B cell (primary cell): ENCODE measurements around the gene ATP11A. TPM values are rescaled to one million over a fixed set of nuclear protein-coding genes. Genes with fewer than 3 reads are reported as not detected.

Experiments used
- ATAC-seq: fragments of 200-7000 bp; cut with Tn5 transposase; one replicate; pipeline ENCODE4 v1.10.0; 2021; ENCODE audit warnings: low read depth, mild to moderate bottlenecking, moderate number of reproducible peaks, moderate library complexity
- CTCF ChIA-PET: fragments of 350-600 bp; sonication (Branson Sonifier 250); formaldehyde crosslinking; loops from one replicate; lab custom pipeline; 2021; ENCODE audit warnings: antibody characterized with exemption, inconsistent platforms; lab: Charles Lee
- POLR2A ChIA-PET: fragments of 350-600 bp; sonication (Branson Sonifier 250); formaldehyde crosslinking; loops from one replicate; lab custom pipeline; 2021; ENCODE audit warnings: antibody characterized with exemption; lab: Charles Lee
- DNase-seq: peaks from one replicate; pipeline ENCODE4 v3.0.0; 2013
- H2AFZ ChIP-seq: 2 replicates; pipeline ENCODE4 v1.6.1; 2012; ENCODE audit warnings: mild to moderate bottlenecking, low read depth, low read length; ENCODE audit not compliant: insufficient read depth, poor library complexity, severe bottlenecking
- H3K27ac ChIP-seq, 2 donors: 1 replicate in 1 of 2; 2 replicates in 1 of 2; pipeline ENCODE4 v1.5.1; 2012 to 2013; ENCODE audit warnings: low read length in 2 of 2, mild to moderate bottlenecking in 2 of 2, moderate library complexity in 1 of 2
- H3K27me3 ChIP-seq, 4 experiments: fragments of 200-600 bp in 1 of 4; sonication (generic) in 1 of 4; replicated peaks in 1 of 4; 1 replicate in 2 of 4; 2 replicates in 2 of 4; pipeline versions ENCODE4 v1.6.1 to v1.7.0; 2013 to 2016; ENCODE audit warnings: low read length in 3 of 4, mild to moderate bottlenecking in 2 of 4, mixed read lengths in 1 of 4, moderate library complexity in 1 of 4; ENCODE audit not compliant: insufficient read depth in 4 of 4, control insufficient read depth in 3 of 4; ENCODE audit errors: control extremely low read depth in 1 of 4
- H3K36me3 ChIP-seq, 2 experiments: replicated peaks in 1 of 2; 1 replicate in 1 of 2; 2 replicates in 1 of 2; pipeline versions ENCODE4 v1.6.1 to v1.7.1; 2013; ENCODE audit warnings: low read length in 1 of 2; ENCODE audit not compliant: insufficient read depth in 2 of 2, control insufficient read depth in 1 of 2; ENCODE audit errors: control extremely low read depth in 1 of 2, extremely low read depth in 1 of 2
- H3K4me1 ChIP-seq, 2 donors: fragments of 200-600 bp in 1 of 2; sonication (generic) in 1 of 2; 1 replicate in 1 of 2; 2 replicates in 1 of 2; pipeline versions ENCODE4 v1.5.1 to v1.6.1; 2013 to 2017; ENCODE audit warnings: low read length in 2 of 2; ENCODE audit not compliant: control insufficient read depth in 2 of 2, insufficient read depth in 2 of 2
- H3K4me2 ChIP-seq: replicated peaks from 2 replicates; pipeline ENCODE3; 2012; ENCODE audit warnings: mild to moderate bottlenecking, low read depth, low read length; ENCODE audit not compliant: poor library complexity, severe bottlenecking
- H3K4me3 ChIP-seq, 5 experiments: fragments of 200-600 bp in 1 of 5; sonication (generic) in 1 of 5; 1 replicate in 3 of 5; 2 replicates in 2 of 5; pipeline versions ENCODE4 v1.5.1 to v1.7.0; 2011 to 2016; ENCODE audit warnings: low read length in 4 of 5, mild to moderate bottlenecking in 4 of 5, low read depth in 2 of 5, control low read depth in 1 of 5, moderate library complexity in 1 of 5; ENCODE audit not compliant: insufficient read depth in 1 of 5; ENCODE audit errors: control extremely low read depth in 1 of 5, extremely low read depth in 1 of 5
- H3K79me2 ChIP-seq: fragments of 200-600 bp; sonication (generic); one replicate; pipeline ENCODE4 v1.6.0; 2016; ENCODE audit warnings: low read length; ENCODE audit not compliant: control insufficient read depth, insufficient read depth
- H3K9ac ChIP-seq: fragments of 200-600 bp; sonication (generic); 2 replicates; pipeline ENCODE4 v1.6.1; 2017; ENCODE audit warnings: mild to moderate bottlenecking, low read length, moderate library complexity
- H3K9me3 ChIP-seq, 3 donors: one replicate each; pipeline versions ENCODE4 v1.6.1 to v1.7.1; 2013; ENCODE audit warnings: low read length in 2 of 3; ENCODE audit not compliant: control insufficient read depth in 2 of 3, insufficient read depth in 1 of 3; ENCODE audit errors: control extremely low read depth in 1 of 3
- H4K20me1 ChIP-seq: 2 replicates; pipeline ENCODE4 v1.6.0; 2012; ENCODE audit warnings: mild to moderate bottlenecking, low read length; ENCODE audit not compliant: insufficient read depth, control insufficient read depth, poor library complexity, severe bottlenecking
- H3K27ac Mint-ChIP-seq: one replicate; pipeline ENCODE4 v1.8.0; 2021; ENCODE audit warnings: mixed read lengths
- H3K27me3 Mint-ChIP-seq: one replicate; pipeline ENCODE4 v1.8.0; 2021; ENCODE audit warnings: mixed read lengths
- H3K4me1 Mint-ChIP-seq: one replicate; pipeline ENCODE4 v1.8.0; 2021; ENCODE audit warnings: mixed read lengths
- H3K4me3 Mint-ChIP-seq: one replicate; pipeline ENCODE4 v1.8.0; 2021; ENCODE audit warnings: mixed read lengths
- H3K9me3 Mint-ChIP-seq: one replicate; pipeline ENCODE4 v1.8.0; 2022; ENCODE audit warnings: mixed read lengths; ENCODE audit not compliant: insufficient read depth
- EZH2 ChIP-seq: IDR thresholded peaks from 2 replicates; pipeline ENCODE4 v1.6.1; 2012; ENCODE audit warnings: borderline replicate concordance, low read depth, mild to moderate bottlenecking, moderate library complexity, low read length; ENCODE audit not compliant: insufficient read depth, poor library complexity, severe bottlenecking
- WGBS: methylation state at CpG from one replicate; pipeline ENCODE4 v1.1.5; 2013; ENCODE audit warnings: missing lambda C conversion rate; ENCODE audit not compliant: insufficient coverage; 5-methylcytosine and 5-hydroxymethylcytosine counted together
- intact Hi-C: fragments of 100-400 bp; cut with micrococcal nuclease; formaldehyde crosslinking; loops from one replicate; pipeline ENCODE4 v1.10.0; 2022
- polyA plus RNA-seq: library from polyadenylated mRNA; depleted of rRNA; stranded (reverse); fragments of >200 nt; gene quantifications from 2 replicates; pipeline ENCODE4 v1.2.3, GENCODE V29; 2012
- total RNA-seq, 2 donors: library from RNA; stranded (reverse); fragments of 120-200 nt in 1 of 2; gene quantifications; 1 replicate in 1 of 2; 2 replicates in 1 of 2; pipeline versions ENCODE4 v1.2.3 to v1.2.4, GENCODE V29; 2013 to 2022
- TF ChIP-seq, protein P1 (sequence below): fragments of 200-600 bp; IDR thresholded peaks from one replicate; pipeline ENCODE4 v1.8.0; 2022; ENCODE audit warnings: antibody characterized with exemption, mild to moderate bottlenecking

ATP11A gene
- total and polyA plus RNA-seq, 2 donors (not counting 1 experiment from before 2014, with no cell fraction given), result 36.9 to 60.3 TPM

DNA sequence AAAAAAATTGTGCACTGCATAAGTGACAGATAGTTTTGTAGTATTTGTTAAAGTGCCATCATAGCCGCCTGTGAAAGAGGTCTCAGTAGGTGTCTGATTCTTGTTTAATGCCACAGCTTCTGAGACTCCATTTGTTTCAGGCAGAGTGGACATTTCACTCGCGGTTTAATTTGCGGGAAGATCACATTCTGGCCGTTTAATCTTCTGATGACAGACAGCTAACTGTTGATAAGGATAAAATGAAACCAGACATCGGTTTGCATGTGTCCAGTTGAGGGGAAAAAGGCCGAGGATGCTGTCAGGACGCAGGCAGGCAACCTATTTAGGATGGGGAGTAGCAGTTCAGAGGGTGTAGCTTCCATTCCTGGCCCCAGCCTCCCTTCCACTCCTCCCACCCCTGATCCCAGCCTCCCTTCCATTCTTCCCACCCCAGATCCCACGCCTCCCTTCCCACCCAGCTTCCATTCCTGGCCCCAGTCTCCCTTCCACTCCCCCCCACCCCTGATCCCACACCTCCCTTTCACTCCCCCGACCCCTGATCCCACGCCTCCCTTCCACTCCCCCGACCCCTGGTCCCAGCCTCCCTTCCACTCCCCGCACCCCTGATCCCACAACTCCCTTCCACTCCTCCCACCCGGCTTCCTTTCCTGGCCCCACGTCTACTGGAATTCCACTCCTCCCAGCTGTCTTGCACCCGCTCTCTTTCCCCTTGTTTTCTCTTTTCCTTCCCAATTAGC lies 23.8 kb downstream of the ATP11A start:
- ATAC-seq (no peak), DNase-seq (no peak)
- peaks cover 9% of the 10 kb centered on the region for H4K20me1 ChIP-seq
- no peak overlapping the region for H3K27ac Mint-ChIP-seq
- no peak overlapping the region for H3K27ac ChIP-seq
- H3K9me3 Mint-ChIP-seq, result no peaks in the 10 kb centered on the region
- TF ChIP-seq EZH2, result no peak
- TF ChIP-seq, protein P1, sequence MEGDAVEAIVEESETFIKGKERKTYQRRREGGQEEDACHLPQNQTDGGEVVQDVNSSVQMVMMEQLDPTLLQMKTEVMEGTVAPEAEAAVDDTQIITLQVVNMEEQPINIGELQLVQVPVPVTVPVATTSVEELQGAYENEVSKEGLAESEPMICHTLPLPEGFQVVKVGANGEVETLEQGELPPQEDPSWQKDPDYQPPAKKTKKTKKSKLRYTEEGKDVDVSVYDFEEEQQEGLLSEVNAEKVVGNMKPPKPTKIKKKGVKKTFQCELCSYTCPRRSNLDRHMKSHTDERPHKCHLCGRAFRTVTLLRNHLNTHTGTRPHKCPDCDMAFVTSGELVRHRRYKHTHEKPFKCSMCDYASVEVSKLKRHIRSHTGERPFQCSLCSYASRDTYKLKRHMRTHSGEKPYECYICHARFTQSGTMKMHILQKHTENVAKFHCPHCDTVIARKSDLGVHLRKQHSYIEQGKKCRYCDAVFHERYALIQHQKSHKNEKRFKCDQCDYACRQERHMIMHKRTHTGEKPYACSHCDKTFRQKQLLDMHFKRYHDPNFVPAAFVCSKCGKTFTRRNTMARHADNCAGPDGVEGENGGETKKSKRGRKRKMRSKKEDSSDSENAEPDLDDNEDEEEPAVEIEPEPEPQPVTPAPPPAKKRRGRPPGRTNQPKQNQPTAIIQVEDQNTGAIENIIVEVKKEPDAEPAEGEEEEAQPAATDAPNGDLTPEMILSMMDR, result no peak
- intact Hi-C loops, result no loop called here
- ChIA-PET POLR2A (no interaction called here), CTCF (interaction anchor here (0.5 kb wide), 1 partner anchor 69 kb away, joined by 3 read pairs; no protein-coding TSS in a partner anchor)
- H3K36me3 ChIP-seq, result no peaks in the 10 kb centered on the region
- H3K4me1 ChIP-seq, result peaks cover 5 to 11% of the 10 kb centered on the region in 2 donors
- H3K4me3 Mint-ChIP-seq, result no peak overlapping the region
- no peak overlapping the region for H2AFZ ChIP-seq
- H3K27me3 Mint-ChIP-seq, result no peaks in the 10 kb centered on the region
- no peaks in the 10 kb centered on the region for H3K27me3 ChIP-seq
- no peak overlapping the region for H3K9ac ChIP-seq
- 94% methylated on average over 12 of the region's 16 CpGs for WGBS
- H3K4me3 ChIP-seq, result no peak overlapping the region
- no peak overlapping the region for H3K4me2 ChIP-seq
- H3K9me3 ChIP-seq, result peaks cover 0 to 5% (median 0%) of the 10 kb centered on the region in 3 donors
- no peaks in the 10 kb centered on the region for H3K79me2 ChIP-seq
- H3K4me1 Mint-ChIP-seq, result peaks cover 9% of the 10 kb centered on the region
